GM06990 (cell line): ENCODE results near the gene PFKP.

Experiments
- DNase-seq: peaks from one replicate; pipeline ENCODE4 v3.0.0-alpha.2; 2011; ENCODE audit not compliant: insufficient read length; ENCODE audit errors: extremely low read depth
- H3K27me3 ChIP-seq: replicated peaks from 2 replicates; pipeline ENCODE4 v1.6.0; 2011; ENCODE audit warnings: low read length; ENCODE audit not compliant: control insufficient read depth, insufficient read depth
- H3K36me3 ChIP-seq: 2 replicates; pipeline ENCODE4 v1.5.1; 2011; ENCODE audit warnings: low read length; ENCODE audit not compliant: control insufficient read depth, insufficient read depth
- H3K4me3 ChIP-seq: replicated peaks from 2 replicates; pipeline ENCODE4 v1.5.1; 2011; ENCODE audit warnings: low read depth, mild to moderate bottlenecking, control low read depth, low read length
- CTCF ChIP-seq: IDR thresholded peaks from 2 replicates; pipeline ENCODE4 v1.5.1; 2011; ENCODE audit warnings: low read length, control low read depth, mild to moderate bottlenecking, inconsistent platforms; ENCODE audit not compliant: insufficient read depth, poor library complexity, severe bottlenecking

The PFKP gene

GRCh38 chr10:3081383-3081981, 14.1 kb downstream of the PFKP start:
- Histone ChIP-seq H3K36me3 (peaks cover 16% of the 10 kb centered on the region), H3K4me3 (no peak overlapping the region), H3K27me3 (no peaks in the 10 kb centered on the region)
- DNase-seq: no peak
- no peak for TF ChIP-seq CTCF

DNA sequence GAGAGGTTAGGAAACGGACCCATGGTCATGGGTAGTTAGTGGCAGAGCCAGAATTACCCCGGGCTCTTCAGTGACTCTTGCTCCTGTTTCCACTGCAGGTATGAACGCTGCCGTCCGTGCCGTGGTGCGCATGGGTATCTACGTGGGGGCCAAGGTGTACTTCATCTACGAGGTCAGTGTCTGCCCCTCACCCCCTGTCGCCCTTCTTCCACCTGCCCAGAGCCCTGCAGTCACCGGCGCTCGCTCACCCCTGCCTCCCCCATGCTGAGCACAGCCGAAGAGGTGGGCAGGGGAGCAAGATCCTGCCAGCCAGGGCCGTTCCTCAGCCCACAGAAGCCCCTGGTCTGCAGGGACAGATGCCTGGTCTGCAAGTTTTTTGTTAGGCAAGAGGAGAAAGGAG, 14.9 kb downstream of the PFKP start:
- TF ChIP-seq CTCF: no peak
- no peak for DNase-seq
- H3K36me3 ChIP-seq: peaks cover 14% of the 10 kb centered on the region

GRCh38 chr10:3085785-3086567, 18.6 kb downstream of the PFKP start:
- DNase-seq: no peak
- Histone ChIP-seq H3K4me3 (no peak overlapping the region), H3K36me3 (peaks cover 12% of the 10 kb centered on the region), H3K27me3 (no peaks in the 10 kb centered on the region)
- TF ChIP-seq CTCF: no peak

More for the DNA sequence above, 14.9 kb downstream of the PFKP start:
- H3K4me3 ChIP-seq: no peak overlapping the region
- H3K27me3 ChIP-seq: no peaks in the 10 kb centered on the region

- peaks cover 7% of the 10 kb centered on the region for H3K36me3 ChIP-seq
- no peak overlapping the region for H3K4me3 ChIP-seq
- H3K27me3 ChIP-seq: no peaks in the 10 kb centered on the region
- DNase-seq: no peak
- TF ChIP-seq CTCF: no peak
Observed at GRCh38 chr10:3090388-3090787, 23.0 kb downstream of the PFKP start.

DNA sequence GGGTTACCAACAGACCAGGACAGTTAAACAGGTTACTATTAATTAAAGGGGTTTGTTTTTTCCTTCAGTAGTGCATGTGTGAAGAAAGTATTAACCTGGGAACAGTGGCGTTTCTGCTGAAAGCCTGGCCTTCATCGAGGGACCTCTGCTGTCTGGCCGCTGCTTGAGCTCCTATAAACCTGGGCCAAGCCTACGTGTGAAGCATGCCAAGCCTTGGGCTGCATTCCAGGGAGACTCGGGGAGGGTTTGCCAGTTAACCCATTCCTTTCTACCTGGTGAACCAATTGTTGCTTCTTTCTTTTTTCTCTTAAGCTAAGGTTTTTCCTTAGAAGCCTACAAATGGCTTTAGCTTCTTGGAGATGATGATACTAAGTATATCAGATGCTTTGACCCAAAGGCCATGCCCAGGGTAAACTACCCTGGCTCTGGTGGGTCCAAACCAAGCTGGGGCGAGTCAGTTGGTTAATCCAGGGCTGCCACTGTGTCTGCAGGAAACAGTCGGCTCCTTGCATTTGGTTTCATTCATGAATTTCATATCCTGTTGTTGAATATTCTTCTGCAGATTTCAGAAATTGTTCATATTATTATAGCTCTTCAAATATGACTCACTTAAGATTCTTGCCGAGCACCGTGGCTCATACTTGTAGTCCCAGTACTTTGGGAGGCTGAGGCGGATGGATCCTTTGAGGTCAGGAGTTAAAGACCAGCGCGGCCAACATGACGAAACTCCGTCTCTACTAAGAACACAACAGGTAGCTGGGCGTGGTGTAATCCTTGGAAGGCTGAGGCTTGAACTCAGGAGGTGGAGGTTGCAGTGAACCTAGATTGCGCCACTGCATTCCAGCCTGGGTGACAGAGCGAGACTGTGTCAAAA, 23.8 kb downstream of the PFKP start:
- peaks cover 7% of the 10 kb centered on the region for H3K36me3 ChIP-seq
- no peaks in the 10 kb centered on the region for H3K27me3 ChIP-seq
- no peak overlapping the region for H3K4me3 ChIP-seq
- peak; percentile 35 for DNase-seq
- no peak for TF ChIP-seq CTCF
